ENCODE data around the gene SMARCA2.

SMARCA2 gene

DNA sequence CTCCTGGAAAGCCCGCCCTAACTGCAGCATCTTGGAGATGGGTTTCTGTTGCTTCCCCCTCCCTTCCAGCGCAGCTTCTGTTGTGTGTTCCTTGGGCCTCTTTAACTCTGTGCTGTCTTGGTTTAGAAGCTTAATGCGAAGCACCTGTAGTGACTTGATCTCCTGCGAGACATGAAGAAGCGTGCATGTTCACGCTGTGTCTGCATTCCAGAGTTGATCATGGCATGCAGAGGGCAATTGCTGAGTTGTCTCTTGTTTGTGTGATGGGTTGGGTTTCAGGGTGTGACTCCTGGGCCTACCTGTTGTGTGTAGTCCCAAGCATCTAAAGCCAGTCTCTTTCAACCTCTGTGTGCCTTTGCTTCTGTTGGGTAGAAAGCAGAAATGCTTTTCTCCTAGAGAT lies 155.6 kb downstream of the SMARCA2 start:
- no peak for DNase-seq (ENCODE audit: low read depth)

DNA sequence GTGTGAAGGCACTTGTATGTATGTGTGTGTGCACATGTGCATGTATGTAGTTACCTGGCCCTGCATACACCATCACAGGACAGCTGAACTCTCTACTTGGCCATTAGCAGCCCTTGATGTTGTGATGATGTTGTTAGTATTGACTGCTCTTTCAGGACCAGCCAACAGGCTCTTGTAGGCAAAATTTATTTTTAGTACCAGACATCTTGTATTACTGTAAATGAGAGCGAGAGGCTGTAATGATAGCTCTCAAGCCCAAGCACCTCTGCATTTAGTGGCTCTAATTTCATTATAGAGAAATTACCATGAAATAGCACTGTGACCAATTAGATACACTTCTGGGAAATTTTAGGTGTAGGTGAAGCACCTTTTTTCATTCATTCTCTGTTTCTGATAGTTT lies 158.0 kb downstream of the SMARCA2 start:
- DNase-seq (ENCODE audit: low read depth), result no peak

DNA sequence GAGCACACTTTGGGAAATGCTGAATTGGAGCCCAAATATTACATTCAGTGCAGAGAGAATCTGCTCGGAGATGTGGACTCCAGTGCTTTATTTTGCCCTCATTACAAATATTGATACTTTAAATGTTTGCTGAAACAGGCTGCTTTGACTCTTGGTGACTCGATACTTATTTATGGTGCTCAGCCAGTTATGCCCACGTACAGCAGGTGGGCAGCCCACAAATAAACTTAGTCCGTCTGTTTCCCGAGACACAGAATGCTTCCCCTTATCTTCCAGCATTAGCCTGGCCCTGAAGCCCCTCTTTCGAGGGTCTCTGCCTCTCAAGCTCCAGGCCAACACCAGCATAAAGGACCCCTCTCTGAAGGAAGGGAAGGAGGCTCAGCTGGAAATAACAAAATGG lies 158.7 kb downstream of the SMARCA2 start:
- DNase-seq (ENCODE audit: low read depth), result no peak

DNA sequence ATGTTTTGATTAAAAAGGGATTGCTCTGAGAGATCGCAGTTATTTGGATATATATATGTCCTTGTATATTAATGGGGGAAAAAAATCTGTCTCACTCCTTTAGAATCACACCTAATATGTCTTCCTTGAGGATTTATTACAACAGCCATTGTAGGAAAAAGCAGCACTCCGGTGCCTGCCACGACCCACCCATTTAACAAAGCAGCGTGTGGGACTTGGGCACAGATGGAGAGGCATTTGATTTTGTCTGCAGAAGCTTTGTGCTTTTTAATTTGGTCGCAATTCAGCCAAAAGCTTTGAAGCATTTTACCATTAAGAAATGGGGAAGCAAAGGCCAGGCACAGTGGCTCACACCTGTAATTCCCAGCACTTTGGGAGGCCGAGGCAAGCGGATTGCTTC lies 159.2 kb downstream of the SMARCA2 start:
- DNase-seq (ENCODE audit: low read depth), result no peak

DNA sequence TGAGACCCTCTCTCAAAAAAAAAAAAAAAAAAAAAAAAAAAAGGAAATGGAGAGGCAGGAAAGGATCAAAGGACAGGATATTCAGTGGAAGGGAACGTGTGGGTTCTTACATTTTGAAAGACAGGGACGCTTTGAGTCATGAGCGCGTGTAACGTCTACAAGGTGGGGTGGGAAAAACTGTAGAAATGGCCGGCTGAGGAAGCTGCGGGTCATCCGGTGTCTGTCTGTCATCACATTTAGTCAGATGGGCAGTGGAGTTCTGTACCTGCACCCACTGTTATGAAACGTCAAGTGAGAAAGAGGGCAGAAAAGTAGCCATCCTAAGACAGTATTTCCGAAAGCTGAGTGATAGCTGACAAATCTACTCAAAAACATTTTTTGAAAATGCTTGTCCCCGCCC lies 159.8 kb downstream of the SMARCA2 start:
- no peak for DNase-seq (ENCODE audit: low read depth)

DNA sequence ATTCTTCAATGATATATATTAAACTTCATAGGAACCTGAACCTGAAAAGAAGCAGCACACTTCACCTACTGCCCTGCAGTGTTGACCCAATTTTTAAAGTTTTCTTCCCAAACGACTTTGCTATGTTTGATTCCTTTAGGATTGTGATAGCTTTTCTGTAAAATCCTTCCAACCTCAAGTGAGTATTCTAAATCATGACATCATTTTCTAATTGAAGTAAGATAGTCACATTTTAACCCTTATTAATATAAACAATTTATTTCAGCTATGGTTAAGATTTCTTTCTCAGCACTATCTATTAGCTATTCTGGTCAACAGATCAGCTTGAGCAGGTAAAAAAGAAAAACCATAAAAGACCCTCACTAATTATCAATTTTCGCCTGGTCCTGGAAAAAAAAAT lies 162.0 kb downstream of the SMARCA2 start:
- no peak for DNase-seq (ENCODE audit: low read depth)

DNA sequence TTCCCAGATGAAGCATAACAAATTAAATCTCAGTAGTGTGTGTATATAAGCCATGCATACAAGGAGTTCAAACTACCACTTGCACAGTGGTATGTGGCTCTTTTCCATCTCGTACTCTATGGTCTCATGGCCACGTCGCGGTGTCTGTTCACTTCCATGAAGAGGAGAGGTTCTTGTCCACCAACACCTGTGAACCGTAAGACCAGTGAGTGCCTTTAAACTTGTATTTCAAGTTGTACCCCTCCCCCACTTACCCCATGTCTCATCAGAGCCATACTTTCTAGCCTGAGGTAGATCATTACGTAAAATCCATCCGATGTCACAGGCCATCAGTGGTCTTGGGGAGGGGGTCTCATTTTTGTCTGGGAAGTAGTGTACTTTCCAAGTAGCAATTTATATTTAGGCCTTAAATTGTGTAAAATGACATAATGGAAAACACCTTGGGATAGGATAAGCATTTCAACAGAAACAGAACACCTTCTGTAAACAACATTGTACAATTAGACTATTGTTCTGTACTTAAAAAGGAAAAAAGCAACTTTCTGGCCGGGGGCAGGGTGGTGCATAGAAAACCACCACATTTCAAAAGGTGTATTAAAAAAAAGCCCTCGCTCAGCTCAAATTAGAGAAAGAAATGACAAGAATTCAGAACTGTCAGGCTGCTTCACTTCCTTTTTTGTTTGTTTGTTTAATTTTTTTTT lies 163.0 kb downstream of the SMARCA2 start:
- DNase-seq (ENCODE audit: low read depth), result no peak

DNA sequence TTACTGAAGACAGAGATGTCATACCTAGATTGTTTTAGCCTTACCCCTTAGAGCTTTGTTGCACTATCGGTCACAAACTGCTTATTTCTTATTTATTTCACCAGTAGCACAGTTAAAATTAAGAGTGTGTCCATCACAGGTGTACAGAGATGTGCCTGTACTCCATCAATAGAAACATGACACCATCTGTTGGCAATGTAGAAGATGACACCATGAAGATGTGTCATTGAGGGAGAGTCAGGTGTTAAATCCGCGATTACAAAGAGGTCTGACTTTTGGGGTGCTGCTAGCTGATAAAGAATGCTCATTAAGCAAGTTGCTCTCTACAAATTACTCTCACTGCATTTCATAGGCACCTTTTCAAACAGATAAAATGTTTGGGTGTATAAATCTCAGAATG lies 164.4 kb downstream of the SMARCA2 start:
- DNase-seq (ENCODE audit: low read depth), result no peak

DNA sequence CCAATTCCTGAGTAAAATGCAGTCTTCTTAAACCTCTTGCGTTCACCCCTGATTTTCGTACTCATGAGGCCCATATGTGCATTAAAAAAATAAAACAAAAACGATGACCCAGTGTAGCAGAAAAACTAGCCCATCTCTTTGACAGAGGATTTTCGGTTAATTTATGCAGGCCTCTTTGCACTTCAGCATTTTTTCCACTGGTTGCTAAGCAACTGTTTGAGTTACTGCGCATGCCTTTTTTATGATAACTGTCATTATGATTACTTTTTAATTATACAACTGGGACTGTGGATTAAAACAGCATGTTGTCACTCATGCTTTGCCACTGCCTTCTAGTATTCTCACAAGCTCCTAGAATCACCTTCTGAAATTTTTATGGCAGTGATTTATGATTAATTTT lies 165.0 kb downstream of the SMARCA2 start:
- no peak for DNase-seq (ENCODE audit: low read depth)

DNA sequence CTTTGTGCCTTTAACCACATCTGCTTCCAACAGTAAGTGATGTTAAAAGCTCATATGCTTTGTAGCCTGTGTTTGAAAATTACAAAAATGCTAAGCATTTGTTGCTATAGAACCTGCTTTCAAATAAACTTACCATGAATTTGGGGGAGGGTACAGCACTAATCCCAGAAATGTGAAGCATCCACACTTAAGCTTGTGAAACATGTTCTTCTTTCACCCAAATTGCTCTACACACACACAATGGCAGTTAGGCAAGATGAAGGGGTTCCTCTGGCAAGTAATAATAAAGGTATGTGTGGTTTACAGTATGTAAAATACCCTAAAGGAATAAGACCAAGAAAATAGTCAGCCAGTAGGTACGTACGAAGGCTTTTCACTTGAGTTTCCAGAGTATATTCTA lies 165.6 kb downstream of the SMARCA2 start:
- no peak for DNase-seq (ENCODE audit: low read depth)

DNA sequence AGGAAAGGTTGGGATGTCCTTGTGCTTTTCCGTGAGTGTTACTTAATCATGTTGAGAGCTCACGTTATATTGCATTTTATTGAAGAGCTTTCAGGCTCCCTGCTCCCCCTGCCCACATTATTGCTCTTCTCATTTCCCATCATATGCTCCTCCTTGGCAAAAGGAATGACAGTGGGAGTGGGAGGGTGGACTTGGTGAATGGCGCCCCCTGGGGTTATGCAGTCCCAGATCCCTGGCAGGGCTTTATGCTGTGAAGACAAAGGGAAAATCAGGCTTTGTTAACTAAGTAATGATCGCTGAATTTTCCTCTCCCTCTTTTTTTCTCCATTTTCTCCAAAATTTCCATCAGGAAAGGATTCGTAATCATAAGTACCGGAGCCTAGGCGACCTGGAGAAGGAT lies 166.6 kb downstream of the SMARCA2 start:
- no peak for DNase-seq (ENCODE audit: low read depth)

DNA sequence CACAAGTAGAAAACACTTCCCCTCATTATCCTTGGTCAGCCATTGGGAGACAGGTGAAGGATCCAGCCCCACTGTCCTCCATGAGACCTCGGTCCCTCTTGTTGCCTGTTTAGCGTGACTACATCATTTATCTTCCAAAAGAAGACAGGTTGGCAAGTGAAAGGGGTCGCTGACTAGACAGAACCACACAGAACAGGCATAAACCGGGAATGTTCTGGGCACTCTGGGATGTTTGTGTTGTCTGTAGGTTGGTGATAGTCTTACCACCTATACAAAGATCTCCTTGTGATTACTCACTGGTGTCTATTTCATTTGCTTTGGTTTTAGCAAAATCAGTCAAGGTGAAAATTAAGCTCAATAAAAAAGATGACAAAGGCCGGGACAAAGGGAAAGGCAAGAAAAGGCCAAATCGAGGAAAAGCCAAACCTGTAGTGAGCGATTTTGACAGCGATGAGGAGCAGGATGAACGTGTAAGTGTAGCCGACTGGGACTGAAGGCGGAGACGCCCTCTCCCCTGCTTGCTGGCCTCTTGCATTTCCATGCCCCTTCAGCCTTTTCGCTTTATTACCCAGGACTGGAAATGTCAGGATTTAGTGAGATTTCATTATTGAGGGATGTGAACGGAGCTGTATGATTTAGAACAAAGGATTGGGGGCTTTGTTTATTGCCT lies 175.9 kb downstream of the SMARCA2 start:
- no peak for DNase-seq (ENCODE audit: low read depth)

DNA sequence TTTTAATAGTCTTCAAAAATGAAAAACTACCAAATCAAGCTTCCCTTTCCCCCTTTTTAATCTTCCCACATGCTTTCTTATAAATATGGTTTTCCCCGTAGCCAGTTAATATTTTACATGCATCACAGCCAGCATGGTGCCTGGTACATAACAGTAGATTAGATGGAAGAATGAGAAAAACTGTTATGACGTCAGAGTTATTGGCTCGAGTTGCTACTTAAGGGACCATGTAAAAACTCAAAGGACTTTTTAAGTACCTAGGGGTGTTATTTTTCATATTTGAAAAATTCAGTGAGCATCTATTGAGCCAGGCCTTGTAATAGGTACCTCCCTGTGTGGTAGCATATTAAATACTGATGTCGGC lies 176.4 kb downstream of the SMARCA2 start:
- DNase-seq (ENCODE audit: low read depth), result no peak

DNA sequence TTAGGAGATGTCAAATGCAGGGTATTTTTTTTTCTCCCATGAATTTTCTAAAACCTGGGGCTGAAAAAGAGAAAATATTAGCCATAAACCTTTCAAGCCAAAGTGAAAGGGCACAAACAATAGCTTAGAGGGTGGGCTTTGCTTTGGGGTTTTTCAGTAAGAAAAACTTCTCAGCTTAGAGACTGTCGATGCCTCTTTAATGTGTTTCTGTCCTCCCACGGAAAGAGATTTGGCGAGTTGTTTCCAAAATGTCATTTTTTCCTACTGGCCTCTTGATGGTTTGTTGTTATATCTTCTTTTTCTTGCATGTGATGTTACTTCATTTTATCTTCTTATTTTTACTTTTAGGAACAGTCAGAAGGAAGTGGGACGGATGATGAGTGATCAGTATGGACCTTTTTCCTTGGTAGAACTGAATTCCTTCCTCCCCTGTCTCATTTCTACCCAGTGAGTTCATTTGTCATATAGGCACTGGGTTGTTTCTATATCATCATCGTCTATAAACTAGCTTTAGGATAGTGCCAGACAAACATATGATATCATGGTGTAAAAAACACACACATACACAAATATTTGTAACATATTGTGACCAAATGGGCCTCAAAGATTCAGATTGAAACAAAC lies 177.3 kb downstream of the SMARCA2 start:
- no peak for DNase-seq (ENCODE audit: low read depth)

DNA sequence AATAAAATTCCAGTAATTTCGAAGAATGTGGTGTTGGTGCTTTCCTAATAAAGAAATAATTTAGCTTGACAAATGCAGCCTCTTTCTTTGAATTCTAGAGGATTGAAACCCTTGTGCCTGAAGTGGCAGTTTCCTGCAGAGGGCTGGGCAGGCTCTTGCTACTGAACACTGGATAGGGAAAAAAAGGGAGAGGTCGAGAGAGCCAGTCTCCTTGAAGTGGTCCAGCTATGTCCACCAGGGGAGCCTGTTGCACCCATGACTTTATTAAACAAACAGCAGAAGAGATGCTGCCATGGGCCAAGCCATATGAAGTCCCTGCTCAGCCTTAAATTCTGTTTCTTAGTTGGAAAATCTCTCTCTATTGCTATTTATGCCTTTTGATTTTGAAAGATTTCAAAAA lies 178.4 kb downstream of the SMARCA2 start:
- no peak for DNase-seq (ENCODE audit: low read depth)

DNA sequence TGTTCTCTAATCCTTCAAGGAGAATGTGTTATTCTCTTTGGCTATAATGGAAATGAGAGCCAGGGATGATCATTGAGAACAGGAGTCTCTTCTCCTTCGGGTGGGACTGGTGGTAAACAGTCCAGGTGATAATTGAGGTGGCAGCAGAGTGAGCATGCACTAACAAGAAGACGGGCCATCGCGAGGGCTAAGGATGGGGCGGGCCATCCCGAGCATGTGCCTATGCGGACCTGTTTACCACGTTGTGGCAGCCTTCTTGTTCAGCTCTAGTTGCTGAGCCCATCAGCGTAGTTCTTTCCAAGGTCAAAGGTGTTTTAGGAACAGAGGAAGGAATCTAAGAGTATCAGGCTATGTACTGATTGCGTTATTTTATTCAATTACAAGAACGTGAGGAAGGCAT lies 180.1 kb downstream of the SMARCA2 start:
- DNase-seq (ENCODE audit: low read depth), result no peak

DNA sequence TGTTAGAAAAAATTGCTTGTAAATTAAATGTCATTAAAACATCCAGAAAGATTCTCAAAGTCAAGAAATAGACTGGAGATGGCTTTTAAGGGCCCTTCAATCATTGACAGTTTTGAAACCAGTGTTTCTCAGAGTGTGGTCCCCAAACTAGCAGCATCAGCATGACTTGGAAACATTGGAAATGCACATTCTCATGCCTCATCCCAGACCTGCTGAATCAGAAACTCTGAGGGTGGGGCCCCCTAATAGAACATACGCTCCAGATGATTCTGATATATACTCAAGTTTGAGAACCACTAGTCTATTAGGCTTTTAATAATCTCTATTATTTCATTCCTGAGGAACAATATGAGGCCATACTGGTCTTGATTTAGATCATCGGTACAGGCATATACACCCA lies 181.6 kb downstream of the SMARCA2 start:
- DNase-seq (ENCODE audit: low read depth), result no peak

DNA sequence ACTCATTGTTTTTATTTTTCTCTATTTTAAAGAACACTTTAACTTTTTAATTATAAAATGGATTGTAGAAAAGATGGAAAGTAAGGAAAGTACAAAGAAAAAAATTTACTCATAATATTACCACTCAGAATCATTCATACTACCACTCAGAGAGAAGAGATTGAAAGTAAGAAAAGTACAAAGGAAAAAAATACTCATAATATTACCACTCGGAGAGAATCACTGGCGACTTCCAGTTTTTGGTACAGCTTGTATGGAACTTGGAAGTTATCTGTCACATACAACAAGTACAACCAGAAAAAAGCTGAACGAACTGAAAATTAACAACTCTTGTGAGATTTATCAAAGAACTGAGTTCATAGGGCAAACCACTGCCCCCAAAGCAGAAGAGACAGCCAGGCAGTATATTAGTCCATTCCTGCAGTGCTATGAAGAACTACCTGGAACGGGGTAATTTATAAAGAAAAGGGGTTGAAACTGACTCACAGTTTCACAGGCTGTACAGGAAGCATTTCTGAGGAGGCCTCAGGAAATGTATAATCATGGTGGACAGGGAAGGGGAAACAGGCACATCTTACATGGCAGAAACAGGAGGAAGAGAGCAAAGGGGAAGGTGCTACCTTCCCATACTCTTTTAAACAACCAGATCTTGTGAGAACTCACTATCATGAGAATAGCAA lies 183.9 kb downstream of the SMARCA2 start:
- no peak for DNase-seq (ENCODE audit: low read depth)

DNA sequence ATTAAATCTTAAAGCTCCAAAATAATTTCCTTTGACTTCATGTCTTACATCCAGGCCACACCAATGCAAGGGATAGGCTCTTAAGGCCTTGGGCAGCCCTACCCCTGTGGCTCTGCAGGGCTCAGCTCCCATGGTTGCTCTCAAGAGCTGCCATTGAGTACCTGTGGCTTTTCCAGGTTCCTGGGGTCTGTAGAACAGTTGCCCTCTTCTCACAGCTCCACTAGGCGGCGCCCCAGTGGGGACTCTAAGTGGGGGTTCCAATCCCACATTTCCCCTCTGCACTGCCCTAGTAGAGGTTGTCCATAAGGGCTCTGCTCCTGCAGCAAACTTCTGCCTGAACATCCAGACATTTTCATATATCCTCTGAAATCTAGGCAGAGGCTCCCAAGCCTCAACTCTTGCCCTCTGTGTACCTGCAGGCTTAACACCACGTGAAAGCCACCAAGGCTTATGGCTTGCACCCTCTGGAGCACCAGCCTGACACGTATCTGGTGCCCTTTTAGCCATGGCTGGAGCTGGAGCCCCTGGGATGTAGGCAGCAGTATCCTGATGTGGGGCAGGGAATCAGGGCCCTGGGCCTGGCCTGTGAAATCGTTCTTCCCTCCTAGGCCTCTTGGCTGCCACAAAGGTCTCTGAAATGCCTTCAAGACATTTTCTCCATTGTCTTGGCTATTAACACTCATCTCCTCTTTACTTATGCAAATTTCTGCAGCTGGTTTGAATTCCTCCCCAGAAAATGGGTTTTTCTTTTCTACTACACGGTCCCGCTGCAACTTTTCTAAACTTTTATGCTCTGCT lies 185.1 kb downstream of the SMARCA2 start:
- DNase-seq (ENCODE audit: low read depth), result no peak

DNA sequence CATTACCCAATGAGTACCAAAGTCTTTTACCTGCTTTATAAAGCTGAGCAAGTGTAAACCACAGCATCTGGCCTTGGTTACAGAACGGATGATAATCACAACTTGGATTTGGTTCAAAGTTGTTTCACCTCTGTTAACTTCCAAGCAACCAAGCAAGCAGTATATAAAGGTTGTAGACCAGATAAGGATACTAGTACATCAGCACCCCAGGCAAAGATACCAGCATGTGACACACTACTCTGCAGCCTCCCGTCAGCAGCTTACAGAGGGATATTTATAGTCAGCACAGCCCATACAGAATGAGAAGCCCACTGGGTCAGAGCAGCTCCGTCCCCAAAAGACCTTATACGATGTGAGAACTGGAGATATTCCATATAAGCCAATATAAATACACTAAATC lies 193.3 kb downstream of the SMARCA2 start:
- DNase-seq (ENCODE audit: low read depth), result no peak

DNA sequence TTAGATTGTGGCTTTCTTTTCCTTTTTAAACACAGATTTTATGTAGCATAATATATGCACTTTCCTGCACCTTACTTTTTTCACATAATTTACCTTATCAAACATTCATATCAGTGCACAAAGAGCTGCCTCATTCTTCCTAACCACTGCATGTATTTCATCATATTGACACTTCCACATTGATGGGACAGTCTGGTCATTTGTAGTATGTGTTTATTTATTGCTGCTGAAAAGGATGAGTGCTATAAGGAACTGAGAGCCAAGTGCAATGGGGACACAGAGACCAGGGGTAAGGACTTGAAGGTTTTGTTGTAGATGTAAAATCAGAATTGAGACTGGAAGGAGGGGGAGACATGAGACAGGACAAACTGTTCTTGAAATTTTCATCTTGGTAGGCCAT lies 193.8 kb downstream of the SMARCA2 start:
- no peak for DNase-seq (ENCODE audit: low read depth)

DNA sequence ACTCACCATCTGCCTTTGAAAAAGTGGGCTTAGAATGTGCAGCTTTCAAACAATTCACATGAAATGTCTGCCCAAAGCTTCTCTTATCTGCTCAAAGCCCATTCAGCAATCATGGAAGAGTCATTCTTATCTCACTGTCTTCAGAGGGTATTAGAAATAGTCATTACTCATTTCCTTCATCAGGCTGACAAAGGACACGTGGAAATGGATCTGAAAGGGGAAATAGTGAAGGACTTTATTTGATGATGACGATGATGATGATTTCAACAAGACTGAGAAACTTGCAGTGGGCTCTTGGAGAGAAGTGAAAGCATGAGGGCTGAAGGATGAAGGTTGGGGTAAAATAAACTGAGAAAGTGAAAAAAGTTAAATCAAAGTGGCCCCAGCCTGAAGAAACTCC lies 194.3 kb downstream of the SMARCA2 start:
- no peak for DNase-seq (ENCODE audit: low read depth)
